WTC11 (cell line): ENCODE data around the gene FAF1.

Experiments used
- CBFB ChIP-seq: sonication (generic); formaldehyde crosslinking; IDR thresholded peaks from 2 replicates; pipeline ENCODE4 v1.8.1; 2022; ENCODE audit warnings: mild to moderate bottlenecking, low read depth, missing genetic modification reagents
- FOXJ3 ChIP-seq: sonication (generic); formaldehyde crosslinking; IDR thresholded peaks from 2 replicates; pipeline ENCODE4 v1.9.0; 2021; ENCODE audit warnings: missing genetic modification reagents, mild to moderate bottlenecking, borderline replicate concordance
- GABPB1 ChIP-seq: sonication (generic); formaldehyde crosslinking; IDR thresholded peaks from 2 replicates; pipeline ENCODE4 v1.8.1; 2023; ENCODE audit warnings: mild to moderate bottlenecking, missing genetic modification reagents
- ZBTB21 ChIP-seq: sonication (generic); formaldehyde crosslinking; IDR thresholded peaks from 2 replicates; pipeline ENCODE4 v1.8.1; 2023; ENCODE audit warnings: mild to moderate bottlenecking, missing genetic modification reagents, borderline replicate concordance
- ZNF317 ChIP-seq: sonication (generic); formaldehyde crosslinking; IDR thresholded peaks from 2 replicates; pipeline ENCODE4 v1.8.1; 2023; ENCODE audit warnings: low read depth, mild to moderate bottlenecking, moderate library complexity, missing genetic modification reagents, borderline replicate concordance
- TF ChIP-seq, protein P1 (sequence below): sonication (generic); formaldehyde crosslinking; IDR thresholded peaks from 2 replicates; pipeline ENCODE4 v1.8.0; 2022; ENCODE audit warnings: mild to moderate bottlenecking, missing genetic modification reagents
- TF ChIP-seq, protein P2 (sequence below): sonication (generic); formaldehyde crosslinking; IDR thresholded peaks from 2 replicates; pipeline ENCODE4 v1.8.1; 2022; ENCODE audit warnings: mild to moderate bottlenecking, moderate library complexity, missing genetic modification reagents
- TF ChIP-seq, protein P3 (sequence below): fragments of 200-600 bp; IDR thresholded peaks from 2 replicates; pipeline ENCODE4 v1.8.0; 2022; ENCODE audit warnings: antibody characterized with exemption
- TF ChIP-seq, protein P4 (sequence below): sonication (generic); formaldehyde crosslinking; IDR thresholded peaks from 2 replicates; pipeline ENCODE4 v1.8.1; 2023; ENCODE audit warnings: mild to moderate bottlenecking, missing genetic modification reagents
- TF ChIP-seq, protein P5 (sequence below): sonication (generic); formaldehyde crosslinking; IDR thresholded peaks from 2 replicates; pipeline ENCODE4 v1.8.1; 2022; ENCODE audit warnings: low read depth, missing genetic modification reagents, borderline replicate concordance

DNA sequence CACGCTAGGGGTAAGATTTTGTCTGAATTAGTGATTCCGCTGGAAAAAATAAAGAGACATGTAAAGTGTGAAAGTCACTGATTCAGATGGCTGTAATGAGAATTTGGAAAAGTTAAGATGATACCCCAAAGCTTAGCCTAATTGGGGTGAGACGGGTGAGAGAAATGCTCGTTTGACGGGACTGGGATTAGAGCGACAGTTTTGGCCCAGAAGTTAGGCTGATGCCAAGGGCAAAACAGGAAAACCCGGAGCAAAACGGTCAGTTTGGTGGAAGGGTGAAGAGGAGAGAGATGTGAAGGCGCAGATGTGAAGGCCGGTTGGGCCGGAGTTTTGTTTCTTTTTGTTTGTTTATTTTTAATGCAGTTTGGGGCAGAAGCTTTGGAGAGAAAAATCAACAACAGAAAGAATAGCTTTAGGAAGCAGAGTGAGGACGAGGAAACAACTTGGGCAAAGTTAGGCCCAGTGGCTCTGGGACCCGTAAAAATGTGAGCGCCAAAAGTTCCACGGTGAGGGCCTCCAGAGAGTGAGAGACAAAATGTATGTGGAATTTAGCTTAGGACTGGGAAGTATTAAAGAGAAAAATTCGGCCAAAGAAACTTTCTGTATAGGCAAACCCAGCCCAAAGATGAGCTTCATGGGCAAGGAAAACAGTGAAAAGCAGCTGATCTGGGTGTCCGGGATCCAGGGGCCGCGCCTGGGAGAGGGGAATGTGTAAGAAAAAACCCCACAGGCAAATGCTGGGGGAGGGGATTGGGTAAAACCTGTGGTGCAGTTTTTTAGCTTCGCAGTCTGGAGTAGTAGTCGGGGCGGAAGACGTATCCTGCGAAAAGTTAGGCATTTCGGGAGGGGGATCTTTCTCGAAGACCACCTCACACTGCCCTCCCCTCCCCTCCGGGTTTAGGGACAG, 538.0 kb downstream of the FAF1 start:
- no peak for TF ChIP-seq FOXJ3
- no peak for TF ChIP-seq ZNF317
- TF ChIP-seq, protein P1, sequence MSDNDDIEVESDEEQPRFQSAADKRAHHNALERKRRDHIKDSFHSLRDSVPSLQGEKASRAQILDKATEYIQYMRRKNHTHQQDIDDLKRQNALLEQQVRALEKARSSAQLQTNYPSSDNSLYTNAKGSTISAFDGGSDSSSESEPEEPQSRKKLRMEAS (CRISPR knock-in tag): no peak
- TF ChIP-seq, protein P2, sequence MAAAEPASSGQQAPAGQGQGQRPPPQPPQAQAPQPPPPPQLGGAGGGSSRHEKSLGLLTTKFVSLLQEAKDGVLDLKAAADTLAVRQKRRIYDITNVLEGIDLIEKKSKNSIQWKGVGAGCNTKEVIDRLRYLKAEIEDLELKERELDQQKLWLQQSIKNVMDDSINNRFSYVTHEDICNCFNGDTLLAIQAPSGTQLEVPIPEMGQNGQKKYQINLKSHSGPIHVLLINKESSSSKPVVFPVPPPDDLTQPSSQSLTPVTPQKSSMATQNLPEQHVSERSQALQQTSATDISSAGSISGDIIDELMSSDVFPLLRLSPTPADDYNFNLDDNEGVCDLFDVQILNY (CRISPR knock-in tag): no peak
- TF ChIP-seq, protein P3, sequence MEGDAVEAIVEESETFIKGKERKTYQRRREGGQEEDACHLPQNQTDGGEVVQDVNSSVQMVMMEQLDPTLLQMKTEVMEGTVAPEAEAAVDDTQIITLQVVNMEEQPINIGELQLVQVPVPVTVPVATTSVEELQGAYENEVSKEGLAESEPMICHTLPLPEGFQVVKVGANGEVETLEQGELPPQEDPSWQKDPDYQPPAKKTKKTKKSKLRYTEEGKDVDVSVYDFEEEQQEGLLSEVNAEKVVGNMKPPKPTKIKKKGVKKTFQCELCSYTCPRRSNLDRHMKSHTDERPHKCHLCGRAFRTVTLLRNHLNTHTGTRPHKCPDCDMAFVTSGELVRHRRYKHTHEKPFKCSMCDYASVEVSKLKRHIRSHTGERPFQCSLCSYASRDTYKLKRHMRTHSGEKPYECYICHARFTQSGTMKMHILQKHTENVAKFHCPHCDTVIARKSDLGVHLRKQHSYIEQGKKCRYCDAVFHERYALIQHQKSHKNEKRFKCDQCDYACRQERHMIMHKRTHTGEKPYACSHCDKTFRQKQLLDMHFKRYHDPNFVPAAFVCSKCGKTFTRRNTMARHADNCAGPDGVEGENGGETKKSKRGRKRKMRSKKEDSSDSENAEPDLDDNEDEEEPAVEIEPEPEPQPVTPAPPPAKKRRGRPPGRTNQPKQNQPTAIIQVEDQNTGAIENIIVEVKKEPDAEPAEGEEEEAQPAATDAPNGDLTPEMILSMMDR: no peak
- TF ChIP-seq, protein P4, sequence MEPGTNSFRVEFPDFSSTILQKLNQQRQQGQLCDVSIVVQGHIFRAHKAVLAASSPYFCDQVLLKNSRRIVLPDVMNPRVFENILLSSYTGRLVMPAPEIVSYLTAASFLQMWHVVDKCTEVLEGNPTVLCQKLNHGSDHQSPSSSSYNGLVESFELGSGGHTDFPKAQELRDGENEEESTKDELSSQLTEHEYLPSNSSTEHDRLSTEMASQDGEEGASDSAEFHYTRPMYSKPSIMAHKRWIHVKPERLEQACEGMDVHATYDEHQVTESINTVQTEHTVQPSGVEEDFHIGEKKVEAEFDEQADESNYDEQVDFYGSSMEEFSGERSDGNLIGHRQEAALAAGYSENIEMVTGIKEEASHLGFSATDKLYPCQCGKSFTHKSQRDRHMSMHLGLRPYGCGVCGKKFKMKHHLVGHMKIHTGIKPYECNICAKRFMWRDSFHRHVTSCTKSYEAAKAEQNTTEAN (CRISPR knock-in tag): no peak
- TF ChIP-seq ZBTB21: no peak
- TF ChIP-seq GABPB1 (CRISPR knock-in tag): no peak
- no peak for TF ChIP-seq CBFB
- TF ChIP-seq, protein P5, sequence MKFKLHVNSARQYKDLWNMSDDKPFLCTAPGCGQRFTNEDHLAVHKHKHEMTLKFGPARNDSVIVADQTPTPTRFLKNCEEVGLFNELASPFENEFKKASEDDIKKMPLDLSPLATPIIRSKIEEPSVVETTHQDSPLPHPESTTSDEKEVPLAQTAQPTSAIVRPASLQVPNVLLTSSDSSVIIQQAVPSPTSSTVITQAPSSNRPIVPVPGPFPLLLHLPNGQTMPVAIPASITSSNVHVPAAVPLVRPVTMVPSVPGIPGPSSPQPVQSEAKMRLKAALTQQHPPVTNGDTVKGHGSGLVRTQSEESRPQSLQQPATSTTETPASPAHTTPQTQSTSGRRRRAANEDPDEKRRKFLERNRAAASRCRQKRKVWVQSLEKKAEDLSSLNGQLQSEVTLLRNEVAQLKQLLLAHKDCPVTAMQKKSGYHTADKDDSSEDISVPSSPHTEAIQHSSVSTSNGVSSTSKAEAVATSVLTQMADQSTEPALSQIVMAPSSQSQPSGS (CRISPR knock-in tag): no peak
